ENCODE results near the gene OR4D11. TPM values are rescaled to one million over a fixed set of nuclear protein-coding genes. Genes with fewer than 3 reads are reported as not detected.

Gene OR4D11
- total and polyA plus RNA-seq, 9 of the 15 experiments (the other 6 are each of a cell fraction or from before 2014, with no cell fraction given), result not detected

GRCh38 chr11:59553323-59553722 lies 49.9 kb downstream of the OR4D11 start:
- TF ChIP-seq NR1H2 (CRISPR knock-in tag; IDR thresholded peaks at IDR 0.05) (no peak), PRMT5 (CRISPR knock-in tag; IDR thresholded peaks at IDR 0.05) (no peak), ZNF41 (CRISPR knock-in tag; conservative IDR thresholded peaks at IDR 0.05) (no peak), ZHX1 (conservative IDR thresholded peaks at IDR 0.05; ENCODE audit: low read length) (no peak)
- TF ChIP-seq, protein P1, sequence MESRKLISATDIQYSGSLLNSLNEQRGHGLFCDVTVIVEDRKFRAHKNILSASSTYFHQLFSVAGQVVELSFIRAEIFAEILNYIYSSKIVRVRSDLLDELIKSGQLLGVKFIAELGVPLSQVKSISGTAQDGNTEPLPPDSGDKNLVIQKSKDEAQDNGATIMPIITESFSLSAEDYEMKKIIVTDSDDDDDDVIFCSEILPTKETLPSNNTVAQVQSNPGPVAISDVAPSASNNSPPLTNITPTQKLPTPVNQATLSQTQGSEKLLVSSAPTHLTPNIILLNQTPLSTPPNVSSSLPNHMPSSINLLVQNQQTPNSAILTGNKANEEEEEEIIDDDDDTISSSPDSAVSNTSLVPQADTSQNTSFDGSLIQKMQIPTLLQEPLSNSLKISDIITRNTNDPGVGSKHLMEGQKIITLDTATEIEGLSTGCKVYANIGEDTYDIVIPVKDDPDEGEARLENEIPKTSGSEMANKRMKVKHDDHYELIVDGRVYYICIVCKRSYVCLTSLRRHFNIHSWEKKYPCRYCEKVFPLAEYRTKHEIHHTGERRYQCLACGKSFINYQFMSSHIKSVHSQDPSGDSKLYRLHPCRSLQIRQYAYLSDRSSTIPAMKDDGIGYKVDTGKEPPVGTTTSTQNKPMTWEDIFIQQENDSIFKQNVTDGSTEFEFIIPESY (CRISPR knock-in tag; IDR thresholded peaks at IDR 0.05), result peak; percentile 54; the same call in 1 of the 2 replicates
- in situ Hi-C loops (cut with MboI), result no loop called here
- ATAC-seq (no peak), DNase-seq (ENCODE audit: extremely low read depth in 1 of 4, low spot score in 3 of 4) (no peak), FAIRE-seq (no peak)
- Histone ChIP-seq H3K9me1 (ENCODE audit: control insufficient read depth, insufficient read depth, low read length) (no peaks in the 10 kb centered on the region), H3K79me2 (ENCODE audit: control insufficient read depth, insufficient read depth, low read length) (no peaks in the 10 kb centered on the region), H2AFZ (ENCODE audit: low read depth, low read length) (no peak overlapping the region), H3K9me3 (replicated peaks; ENCODE audit: control insufficient read depth, insufficient read depth, low read depth, low read length) (no peaks in the 10 kb centered on the region), H3K4me1 (replicated peaks in 1 of 2; ENCODE audit: control insufficient read depth in 2 of 2, insufficient read depth in 2 of 2, low read length in 2 of 2) (peaks cover 17 to 25% of the 10 kb centered on the region in 2 experiments), H3K9ac (ENCODE audit: insufficient read depth in 1 of 2, low read depth in 2 of 2, low read length in 2 of 2) (peak overlapping the region in 1 of 2 experiments; percentile 36; a peak in 1 of 4 replicates), H4K20me1 (replicated peaks; ENCODE audit: control insufficient read depth, insufficient read depth, low read length) (no peaks in the 10 kb centered on the region), H3K36me3 (ENCODE audit: control insufficient read depth, insufficient read depth, low read length) (no peaks in the 10 kb centered on the region), H3K27ac (ENCODE audit: extremely low read depth, low read depth, low read length) (peak overlapping the region; percentile 100; the same call in 2 of the 3 replicates), H3K27me3 (ENCODE audit: control insufficient read depth in 2 of 2, insufficient read depth in 2 of 2, low read length in 2 of 2) (no peaks in the 10 kb centered on the region), H3K4me2 (ENCODE audit: insufficient read depth, low read length) (peak overlapping the region; percentile 40; the same call in 1 of the 2 replicates), H3K4me3 (no peak overlapping the region)
- intact Hi-C loops (cut with micrococcal nuclease), result loop anchor here (5.0 kb wide), 2 partner anchors 64 to 204 kb away; partner anchors contain the start of genes OSBP and STX3
- BruUV-seq (replicated peaks), result no TSS peak
- ChIA-PET POLR2A (interaction anchor here (1.3 to 2.1 kb wide), 2 partner anchors 13 to 15 kb away, joined by 3 to 4 read pairs; no protein-coding TSS in a partner anchor), CTCF (ENCODE audit: low intra/inter-chr PET ratio) (no interaction called here)
- 95% methylated on average over 16 of the region's 21 CpGs for WGBS (ENCODE audit: insufficient coverage, low coverage, missing lambda C conversion rate)

Other genes starting within 250 kb of the OR4D11 start
Only the 7 nearest of the 9 such genes appear.
- gene OR5AN1, start 144.7 kb upstream of the OR4D11 start, total RNA-seq (2014; rRNA removed), result not detected in 2 replicates
- not detected in 2 replicates for gene OR5AN1, start 144.7 kb upstream of the OR4D11 start, total RNA-seq (2014; rRNA removed; fragmentation: Illumina TruSeq; extraction: Trizol)
- not detected in 2 replicates for gene OR5AN1, start 144.7 kb upstream of the OR4D11 start, total RNA-seq (2015; rRNA removed; fragmentation: Illumina TruSeq; extraction: Trizol)
- gene OR5AN1, start 144.7 kb upstream of the OR4D11 start, total RNA-seq (2021), result not detected in 2 replicates
- gene OR5AN1, start 144.7 kb upstream of the OR4D11 start, polyA plus RNA-seq (2011; rRNA removed), result not detected in 2 replicates
- gene OR5AN1, start 144.7 kb upstream of the OR4D11 start, polyA plus RNA-seq (2014; fragmentation: Illumina TruSeq; extraction: Trizol), result not detected in 2 replicates
- gene OR5AN1, start 144.7 kb upstream of the OR4D11 start, polyA plus RNA-seq (2014; fragmentation: Nextera tagmentation; extraction: Ambion mirVana), result not detected
- not detected in 2 replicates for gene OR5AN1, start 144.7 kb upstream of the OR4D11 start, polyA plus RNA-seq (2014; rRNA removed)
- not detected in 2 replicates for gene OR5A2, start 77.2 kb upstream of the OR4D11 start, total RNA-seq (2014; rRNA removed)
- gene OR5A2, start 77.2 kb upstream of the OR4D11 start, total RNA-seq (2014; rRNA removed; fragmentation: Illumina TruSeq; extraction: Trizol), result not detected in 2 replicates
- not detected in 2 replicates for gene OR5A2, start 77.2 kb upstream of the OR4D11 start, total RNA-seq (2015; rRNA removed; fragmentation: Illumina TruSeq; extraction: Trizol)
- gene OR5A2, start 77.2 kb upstream of the OR4D11 start, total RNA-seq (2021), result not detected in 2 replicates
- not detected in 2 replicates for gene OR5A2, start 77.2 kb upstream of the OR4D11 start, polyA plus RNA-seq (2011; rRNA removed)
- gene OR5A2, start 77.2 kb upstream of the OR4D11 start, polyA plus RNA-seq (2014; fragmentation: Illumina TruSeq; extraction: Trizol), result not detected in 2 replicates
- not detected for gene OR5A2, start 77.2 kb upstream of the OR4D11 start, polyA plus RNA-seq (2014; fragmentation: Nextera tagmentation; extraction: Ambion mirVana)
- gene OR5A2, start 77.2 kb upstream of the OR4D11 start, polyA plus RNA-seq (2014; rRNA removed), result not detected in 2 replicates
- not detected in 2 replicates for gene OR5A1, start 67.1 kb upstream of the OR4D11 start, total RNA-seq (2014; rRNA removed)
- gene OR5A1, start 67.1 kb upstream of the OR4D11 start, total RNA-seq (2014; rRNA removed; fragmentation: Illumina TruSeq; extraction: Trizol), result not detected in 2 replicates
- gene OR5A1, start 67.1 kb upstream of the OR4D11 start, total RNA-seq (2015; rRNA removed; fragmentation: Illumina TruSeq; extraction: Trizol), result not detected in 2 replicates
- not detected in 2 replicates for gene OR5A1, start 67.1 kb upstream of the OR4D11 start, total RNA-seq (2021)
- not detected in 2 replicates for gene OR5A1, start 67.1 kb upstream of the OR4D11 start, polyA plus RNA-seq (2011; rRNA removed)
- not detected in 2 replicates for gene OR5A1, start 67.1 kb upstream of the OR4D11 start, polyA plus RNA-seq (2014; fragmentation: Illumina TruSeq; extraction: Trizol)
- not detected for gene OR5A1, start 67.1 kb upstream of the OR4D11 start, polyA plus RNA-seq (2014; fragmentation: Nextera tagmentation; extraction: Ambion mirVana)
- not detected in 2 replicates for gene OR5A1, start 67.1 kb upstream of the OR4D11 start, polyA plus RNA-seq (2014; rRNA removed)
- gene OR4D6, start 46.6 kb upstream of the OR4D11 start, total RNA-seq (2014; rRNA removed), result not detected in 2 replicates
- not detected in 2 replicates for gene OR4D6, start 46.6 kb upstream of the OR4D11 start, total RNA-seq (2014; rRNA removed; fragmentation: Illumina TruSeq; extraction: Trizol)
- not detected in 2 replicates for gene OR4D6, start 46.6 kb upstream of the OR4D11 start, total RNA-seq (2015; rRNA removed; fragmentation: Illumina TruSeq; extraction: Trizol)
- gene OR4D6, start 46.6 kb upstream of the OR4D11 start, total RNA-seq (2021), result not detected in 2 replicates
- gene OR4D6, start 46.6 kb upstream of the OR4D11 start, polyA plus RNA-seq (2011; rRNA removed), result not detected in 2 replicates
- gene OR4D6, start 46.6 kb upstream of the OR4D11 start, polyA plus RNA-seq (2014; fragmentation: Illumina TruSeq; extraction: Trizol), result not detected in 2 replicates
- not detected for gene OR4D6, start 46.6 kb upstream of the OR4D11 start, polyA plus RNA-seq (2014; fragmentation: Nextera tagmentation; extraction: Ambion mirVana)
- not detected in 2 replicates for gene OR4D6, start 46.6 kb upstream of the OR4D11 start, polyA plus RNA-seq (2014; rRNA removed)
- not detected in 2 replicates for gene OR4D10, start 30.3 kb upstream of the OR4D11 start, total RNA-seq (2014; rRNA removed)
- gene OR4D10, start 30.3 kb upstream of the OR4D11 start, total RNA-seq (2014; rRNA removed; fragmentation: Illumina TruSeq; extraction: Trizol), result not detected in 2 replicates
- not detected in 2 replicates for gene OR4D10, start 30.3 kb upstream of the OR4D11 start, total RNA-seq (2015; rRNA removed; fragmentation: Illumina TruSeq; extraction: Trizol)
- not detected in 2 replicates for gene OR4D10, start 30.3 kb upstream of the OR4D11 start, total RNA-seq (2021)
- not detected in 2 replicates for gene OR4D10, start 30.3 kb upstream of the OR4D11 start, polyA plus RNA-seq (2011; rRNA removed)
- gene OR4D10, start 30.3 kb upstream of the OR4D11 start, polyA plus RNA-seq (2014; fragmentation: Illumina TruSeq; extraction: Trizol), result not detected in 2 replicates
- not detected for gene OR4D10, start 30.3 kb upstream of the OR4D11 start, polyA plus RNA-seq (2014; fragmentation: Nextera tagmentation; extraction: Ambion mirVana)
- not detected in 2 replicates for gene OR4D10, start 30.3 kb upstream of the OR4D11 start, polyA plus RNA-seq (2014; rRNA removed)
- gene OR4D9, start 8.0 kb downstream of the OR4D11 start, total RNA-seq (2014; rRNA removed), result not detected in 2 replicates
- gene OR4D9, start 8.0 kb downstream of the OR4D11 start, total RNA-seq (2014; rRNA removed; fragmentation: Illumina TruSeq; extraction: Trizol), result not detected in 2 replicates
- gene OR4D9, start 8.0 kb downstream of the OR4D11 start, total RNA-seq (2015; rRNA removed; fragmentation: Illumina TruSeq; extraction: Trizol), result not detected in 2 replicates
- gene OR4D9, start 8.0 kb downstream of the OR4D11 start, total RNA-seq (2021), result not detected in 2 replicates
- gene OR4D9, start 8.0 kb downstream of the OR4D11 start, polyA plus RNA-seq (2011; rRNA removed), result not detected in 2 replicates
- gene OR4D9, start 8.0 kb downstream of the OR4D11 start, polyA plus RNA-seq (2014; fragmentation: Illumina TruSeq; extraction: Trizol), result not detected in 2 replicates
- not detected for gene OR4D9, start 8.0 kb downstream of the OR4D11 start, polyA plus RNA-seq (2014; fragmentation: Nextera tagmentation; extraction: Ambion mirVana)
- gene OR4D9, start 8.0 kb downstream of the OR4D11 start, polyA plus RNA-seq (2014; rRNA removed), result not detected in 2 replicates
- gene OSBP, start 112.2 kb downstream of the OR4D11 start, total RNA-seq (2014; rRNA removed), result 22.2 and 28.7 TPM in 2 replicates
- 33.3 and 36.1 TPM in 2 replicates for gene OSBP, start 112.2 kb downstream of the OR4D11 start, total RNA-seq (2014; rRNA removed; fragmentation: Illumina TruSeq; extraction: Trizol)
- gene OSBP, start 112.2 kb downstream of the OR4D11 start, total RNA-seq (2015; rRNA removed; fragmentation: Illumina TruSeq; extraction: Trizol), result 28.7 and 28.9 TPM in 2 replicates
- gene OSBP, start 112.2 kb downstream of the OR4D11 start, total RNA-seq (2021), result 37.7 and 44.3 TPM in 2 replicates
- gene OSBP, start 112.2 kb downstream of the OR4D11 start, polyA plus RNA-seq (2011; rRNA removed), result 33.9 and 37.2 TPM in 2 replicates
- gene OSBP, start 112.2 kb downstream of the OR4D11 start, polyA plus RNA-seq (2014; fragmentation: Illumina TruSeq; extraction: Trizol), result 46.9 and 49.0 TPM in 2 replicates
- gene OSBP, start 112.2 kb downstream of the OR4D11 start, polyA plus RNA-seq (2014; fragmentation: Nextera tagmentation; extraction: Ambion mirVana), result 10 to 100 TPM; 11.7 to 11.9 TPM
- 24.5 and 27.8 TPM in 2 replicates for gene OSBP, start 112.2 kb downstream of the OR4D11 start, polyA plus RNA-seq (2014; rRNA removed)

All from K562 (cell line).